DND-41 (cell line): Measurements from ENCODE around the gene ATAD3C.

Experiments used
- ATAC-seq: fragments of 200-7000 bp; cut with Tn5 transposase; 3 replicates; pipeline ENCODE4 v1.9.1; 2021; ENCODE audit warnings: low read depth; ENCODE audit not compliant: insufficient read depth
- DNase-seq: peaks from one replicate; pipeline ENCODE4 v3.0.0-alpha.2; 2020
- H2AFZ ChIP-seq: 2 replicates; pipeline ENCODE4 v1.6.0; 2012; ENCODE audit warnings: low read depth, low read length
- H3K27ac ChIP-seq: 2 replicates; pipeline ENCODE4 v1.5.1; 2012; ENCODE audit warnings: low read length, inconsistent platforms
- H3K27me3 ChIP-seq: fragments of 200-600 bp; sonication (generic); 2 replicates; pipeline ENCODE4 v1.6.0; 2012; ENCODE audit warnings: low read length, mild to moderate bottlenecking, inconsistent platforms; ENCODE audit not compliant: insufficient read depth, poor library complexity
- H3K36me3 ChIP-seq: 2 replicates; pipeline ENCODE4 v1.5.1; 2012; ENCODE audit warnings: low read length, inconsistent platforms; ENCODE audit not compliant: insufficient read depth
- H3K4me1 ChIP-seq: 2 replicates; pipeline ENCODE4 v1.5.1; 2012; ENCODE audit warnings: mild to moderate bottlenecking, low read length; ENCODE audit not compliant: insufficient read depth
- H3K4me2 ChIP-seq: 2 replicates; pipeline ENCODE4 v1.6.0; 2012; ENCODE audit warnings: mild to moderate bottlenecking, moderate library complexity, low read length, inconsistent platforms; ENCODE audit not compliant: insufficient read depth
- H3K4me3 ChIP-seq, 2 experiments: fragments of 200-600 bp in 1 of 2; shearing (Covaris generic) in 1 of 2; 2 replicates each; pipeline ENCODE4 v1.5.1; 2012 to 2016; ENCODE audit warnings: inconsistent platforms in 2 of 2, low read length in 2 of 2, mild to moderate bottlenecking in 2 of 2, low read depth in 1 of 2, moderate library complexity in 1 of 2
- H3K79me2 ChIP-seq: 2 replicates; pipeline ENCODE4 v1.6.0; 2012; ENCODE audit warnings: low read length, inconsistent platforms; ENCODE audit not compliant: insufficient read depth
- H3K9ac ChIP-seq: 2 replicates; pipeline ENCODE4 v1.6.0; 2012; ENCODE audit warnings: low read depth, mild to moderate bottlenecking, inconsistent platforms, low read length, moderate library complexity
- H3K9me3 ChIP-seq: 2 replicates; pipeline ENCODE4 v1.5.1; 2012; ENCODE audit warnings: low read length, moderate library complexity, mild to moderate bottlenecking, inconsistent platforms; ENCODE audit not compliant: insufficient read depth, severe bottlenecking
- H4K20me1 ChIP-seq: 2 replicates; pipeline ENCODE4 v1.6.0; 2012; ENCODE audit warnings: low read length; ENCODE audit not compliant: insufficient read depth
- EZH2 ChIP-seq: IDR thresholded peaks from 3 replicates; pipeline ENCODE4 v1.6.1; 2012; ENCODE audit warnings: borderline replicate concordance, low read depth, mild to moderate bottlenecking, moderate library complexity, low read length, inconsistent platforms; ENCODE audit not compliant: severe bottlenecking
- TF ChIP-seq, protein P1 (sequence below): IDR thresholded peaks from 2 replicates; pipeline ENCODE4 v1.5.1; 2012; ENCODE audit warnings: borderline replicate concordance, low read length, moderate library complexity, mild to moderate bottlenecking; ENCODE audit not compliant: poor library complexity, severe bottlenecking; ENCODE audit errors: extremely low read depth

Gene ATAD3C

DNA sequence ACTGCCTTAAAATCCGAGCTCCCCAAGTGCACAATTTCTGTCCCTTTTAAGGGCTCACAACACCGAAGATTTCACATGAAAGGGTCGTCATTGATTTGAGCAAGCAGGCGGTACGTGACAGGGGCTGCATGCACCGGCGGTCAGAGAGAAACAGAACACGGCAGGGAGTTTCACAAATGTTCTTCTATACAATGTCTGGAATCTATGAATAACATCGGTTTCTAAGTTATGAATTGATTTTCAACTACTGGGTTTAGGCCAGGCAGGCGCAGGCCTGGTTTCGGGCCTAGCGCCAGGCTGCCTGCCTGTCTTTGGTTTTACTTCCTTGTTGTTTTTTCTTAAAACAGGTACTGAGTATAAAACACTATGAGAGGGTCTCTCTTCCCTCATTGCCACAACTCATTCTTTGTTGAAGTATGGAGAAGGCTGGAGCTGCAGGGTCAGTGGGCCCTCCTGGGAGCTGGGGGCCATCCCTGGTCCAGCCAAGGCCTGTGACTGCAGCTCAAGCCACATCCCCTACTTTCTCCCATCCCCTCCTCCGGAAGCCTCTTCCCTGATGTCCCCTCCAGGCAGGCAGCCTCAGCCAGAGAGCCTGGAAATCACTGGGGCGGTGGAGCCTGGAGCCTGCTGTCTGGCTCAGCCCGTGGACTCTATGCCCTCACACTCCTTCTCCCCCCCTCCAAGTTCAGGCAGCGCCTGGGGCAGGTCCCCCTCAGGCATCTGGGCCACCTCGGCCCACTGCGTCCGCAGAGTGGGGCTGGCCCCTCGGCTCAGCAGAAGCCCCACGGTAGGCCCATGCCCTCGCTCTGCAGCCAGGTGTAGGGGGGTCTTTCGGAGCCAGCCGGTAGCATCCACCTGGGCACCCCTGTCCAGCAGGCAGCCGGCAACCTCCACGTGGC is 30.8 kb upstream of the ATAD3C start:
- Histone ChIP-seq H3K9me3 (no peaks in the 10 kb centered on the region), H3K4me1 (no peaks in the 10 kb centered on the region), H3K79me2 (no peaks in the 10 kb centered on the region), H3K4me2 (no peak overlapping the region), H3K4me3 (no peak overlapping the region), H4K20me1 (no peaks in the 10 kb centered on the region), H3K27me3 (no peaks in the 10 kb centered on the region), H3K27ac (no peak overlapping the region), H2AFZ (no peak overlapping the region), H3K9ac (no peak overlapping the region), H3K36me3 (no peaks in the 10 kb centered on the region)
- ATAC-seq (no peak), DNase-seq (no peak)
- TF ChIP-seq, protein P1, sequence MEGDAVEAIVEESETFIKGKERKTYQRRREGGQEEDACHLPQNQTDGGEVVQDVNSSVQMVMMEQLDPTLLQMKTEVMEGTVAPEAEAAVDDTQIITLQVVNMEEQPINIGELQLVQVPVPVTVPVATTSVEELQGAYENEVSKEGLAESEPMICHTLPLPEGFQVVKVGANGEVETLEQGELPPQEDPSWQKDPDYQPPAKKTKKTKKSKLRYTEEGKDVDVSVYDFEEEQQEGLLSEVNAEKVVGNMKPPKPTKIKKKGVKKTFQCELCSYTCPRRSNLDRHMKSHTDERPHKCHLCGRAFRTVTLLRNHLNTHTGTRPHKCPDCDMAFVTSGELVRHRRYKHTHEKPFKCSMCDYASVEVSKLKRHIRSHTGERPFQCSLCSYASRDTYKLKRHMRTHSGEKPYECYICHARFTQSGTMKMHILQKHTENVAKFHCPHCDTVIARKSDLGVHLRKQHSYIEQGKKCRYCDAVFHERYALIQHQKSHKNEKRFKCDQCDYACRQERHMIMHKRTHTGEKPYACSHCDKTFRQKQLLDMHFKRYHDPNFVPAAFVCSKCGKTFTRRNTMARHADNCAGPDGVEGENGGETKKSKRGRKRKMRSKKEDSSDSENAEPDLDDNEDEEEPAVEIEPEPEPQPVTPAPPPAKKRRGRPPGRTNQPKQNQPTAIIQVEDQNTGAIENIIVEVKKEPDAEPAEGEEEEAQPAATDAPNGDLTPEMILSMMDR = no peak
- no peak for TF ChIP-seq EZH2

DNA sequence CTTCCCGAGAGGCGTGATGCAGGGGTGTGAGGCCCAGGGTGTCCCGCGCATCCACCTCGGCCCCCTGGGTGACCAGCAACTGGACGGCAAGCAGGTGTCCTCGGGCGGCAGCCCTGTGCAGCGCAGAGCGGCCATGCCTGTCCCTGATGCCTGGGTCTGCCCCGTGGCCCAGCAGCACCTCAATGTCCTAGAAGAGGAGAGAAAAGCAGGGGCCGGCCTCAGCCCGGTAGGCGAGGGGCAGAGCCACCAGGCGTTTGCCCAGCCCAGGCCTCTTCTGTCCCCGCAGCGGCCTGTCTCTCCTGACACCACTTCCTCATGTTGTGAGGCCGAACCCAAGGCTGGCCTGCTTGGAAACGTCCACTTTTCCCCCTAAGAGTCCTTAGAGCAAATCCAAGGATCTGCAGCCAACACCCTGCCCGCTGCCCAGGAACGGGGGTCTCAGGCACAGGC is 30.1 kb upstream of the ATAD3C start:
- no peaks in the 10 kb centered on the region for H3K27me3 ChIP-seq
- DNase-seq = no peak
- H3K4me2 ChIP-seq = no peak overlapping the region
- no peaks in the 10 kb centered on the region for H3K9me3 ChIP-seq
- no peak overlapping the region for H3K4me3 ChIP-seq
- no peak overlapping the region for H3K9ac ChIP-seq
- no peak overlapping the region for H2AFZ ChIP-seq
- ATAC-seq = no peak
- TF ChIP-seq, protein P1 = no peak
- TF ChIP-seq EZH2 = no peak
- no peak overlapping the region for H3K27ac ChIP-seq
- no peaks in the 10 kb centered on the region for H3K4me1 ChIP-seq
- no peaks in the 10 kb centered on the region for H3K79me2 ChIP-seq
- H4K20me1 ChIP-seq = no peaks in the 10 kb centered on the region
- H3K36me3 ChIP-seq = no peaks in the 10 kb centered on the region

DNA sequence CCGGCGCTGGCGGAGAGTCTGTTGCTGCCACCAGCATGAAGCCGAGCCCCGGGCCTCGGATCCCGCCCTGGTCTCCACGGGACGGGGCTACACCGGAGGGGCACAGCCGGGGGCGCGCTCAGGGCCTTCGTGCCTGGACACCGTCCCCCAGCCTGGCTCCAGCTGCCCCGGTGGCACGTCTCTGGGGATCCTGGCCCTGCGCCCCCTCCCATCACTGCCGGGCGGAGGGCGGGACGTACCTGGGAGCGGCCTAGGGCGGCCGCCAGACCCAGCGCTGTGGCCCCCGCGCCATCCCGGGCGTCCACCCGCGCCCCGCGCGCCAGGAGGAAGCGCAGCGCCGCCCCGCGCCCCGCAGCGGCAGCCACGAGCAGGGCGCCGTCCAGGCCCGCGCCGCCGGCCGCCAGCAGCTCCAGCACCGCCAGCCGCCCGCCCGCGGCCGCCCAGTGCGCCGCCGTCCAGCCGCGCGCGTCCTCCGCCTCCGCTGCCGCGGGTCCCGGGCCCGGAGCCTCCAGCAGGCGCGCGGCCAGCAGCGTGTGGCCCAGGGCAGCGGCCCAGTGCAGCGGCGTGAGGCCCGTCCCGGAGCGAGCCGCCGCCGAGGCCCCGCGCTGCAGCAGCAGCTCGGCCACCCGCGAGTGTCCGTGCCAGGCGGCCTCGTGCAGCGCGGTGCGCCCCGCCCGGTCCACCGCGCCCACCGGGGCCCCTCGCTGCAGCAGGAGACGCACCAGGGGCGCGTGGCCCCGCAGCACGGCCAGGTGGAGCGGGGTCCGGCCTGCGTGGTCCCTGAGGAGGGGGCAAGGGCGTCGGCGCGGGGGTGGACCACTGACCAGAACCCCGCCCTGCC is 29.5 kb upstream of the ATAD3C start:
- Histone ChIP-seq H3K9me3 (no peaks in the 10 kb centered on the region), H3K9ac (no peak overlapping the region), H2AFZ (no peak overlapping the region), H4K20me1 (no peaks in the 10 kb centered on the region), H3K27ac (no peak overlapping the region), H3K36me3 (no peaks in the 10 kb centered on the region), H3K79me2 (no peaks in the 10 kb centered on the region), H3K4me3 (no peak overlapping the region), H3K4me2 (no peak overlapping the region), H3K27me3 (no peaks in the 10 kb centered on the region), H3K4me1 (no peaks in the 10 kb centered on the region)
- DNase-seq = no peak
- TF ChIP-seq EZH2 = no peak
- TF ChIP-seq, protein P1 = no peak
- no peak for ATAC-seq
